Measurements from ENCODE around the gene CIAO2B. TPM values are rescaled to one million over a fixed set of nuclear protein-coding genes. Genes with fewer than 3 reads are reported as not detected.

CIAO2B gene
- polyA plus RNA-seq, 1 donor (not counting 4 experiments of a cell fraction or from before 2014, with no cell fraction given): 105 TPM

DNA sequence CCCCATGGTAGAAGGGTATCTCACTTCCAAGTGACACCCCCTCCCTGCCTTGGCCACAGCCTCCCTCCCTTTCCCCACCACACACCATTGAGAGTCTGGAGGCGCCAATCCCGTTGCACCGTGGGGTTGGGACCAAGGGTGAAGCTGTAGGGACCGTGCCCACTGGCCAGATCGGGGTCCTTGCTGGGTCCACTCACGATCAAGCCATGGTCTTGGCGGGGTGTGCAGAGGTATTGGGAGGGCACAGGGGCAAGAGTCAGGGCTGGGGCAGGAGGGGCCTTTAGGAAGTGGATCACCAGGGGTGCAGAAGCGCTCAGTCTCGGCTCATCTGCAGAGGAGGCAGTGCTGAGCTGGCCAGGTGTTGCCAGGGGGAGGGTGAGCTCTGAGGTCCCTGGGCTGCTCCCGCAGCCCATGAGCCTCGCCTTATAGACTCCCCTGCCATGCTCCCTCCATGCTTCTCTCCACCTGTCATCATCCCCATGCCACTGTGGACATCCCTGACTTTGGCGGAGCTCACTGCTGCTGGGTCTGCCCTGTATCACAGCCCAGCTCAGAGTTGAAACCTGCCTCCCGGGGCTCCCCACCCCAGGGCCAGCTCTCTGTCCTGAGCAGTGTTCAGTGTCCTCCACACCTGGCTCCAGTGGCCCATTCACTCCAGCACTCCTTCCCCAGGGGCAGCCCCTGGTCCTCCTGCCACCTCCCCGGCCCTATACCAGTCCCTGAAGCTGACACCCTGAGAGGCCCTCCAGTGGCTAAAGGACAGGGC, 23.8 kb downstream of the CIAO2B start:
- Histone ChIP-seq H3K4me3 (ENCODE audit: control insufficient read depth in 2 of 3, extremely low read depth in 1 of 3, insufficient read depth in 2 of 3, low read depth in 1 of 3, low read length in 3 of 3) (no peak overlapping the region), H3K9me1 (ENCODE audit: control insufficient read depth, extremely low read depth, insufficient read depth, low read length) (no peaks in the 10 kb centered on the region), H3K4me1 (ENCODE audit: control insufficient read depth, extremely low read depth, insufficient read depth, low read length) (peaks cover 19% of the 10 kb centered on the region), H3K9ac (ENCODE audit: control insufficient read depth, extremely low read depth, insufficient read depth, low read length) (no peak overlapping the region), H4K20me1 (ENCODE audit: control insufficient read depth, extremely low read depth, insufficient read depth, low read length) (no peaks in the 10 kb centered on the region), H3K9me3 (ENCODE audit: control insufficient read depth, low read depth, low read length) (no peaks in the 10 kb centered on the region), H3K27me3 (ENCODE audit: control insufficient read depth, extremely low read depth, insufficient read depth, low read length) (peaks cover 3% of the 10 kb centered on the region), H3K79me2 (ENCODE audit: control insufficient read depth, insufficient read depth, low read length) (no peaks in the 10 kb centered on the region), H3K36me3 (ENCODE audit: control insufficient read depth in 2 of 2, extremely low read depth in 1 of 2, insufficient read depth in 2 of 2, low read length in 2 of 2) (no peaks in the 10 kb centered on the region), H3K4me2 (ENCODE audit: control insufficient read depth, extremely low read depth, insufficient read depth, low read depth, low read length) (no peak overlapping the region), H2AFZ (ENCODE audit: control insufficient read depth, low read length) (no peak overlapping the region), H3K27ac (ENCODE audit: control insufficient read depth, insufficient read depth, low read length) (no peak overlapping the region)
- dilution Hi-C loops (cut with MboI; ENCODE audit: extremely low pct_ligation_motif_present, low sequenced_read_pairs): no loop called here
- TF ChIP-seq, protein P1, sequence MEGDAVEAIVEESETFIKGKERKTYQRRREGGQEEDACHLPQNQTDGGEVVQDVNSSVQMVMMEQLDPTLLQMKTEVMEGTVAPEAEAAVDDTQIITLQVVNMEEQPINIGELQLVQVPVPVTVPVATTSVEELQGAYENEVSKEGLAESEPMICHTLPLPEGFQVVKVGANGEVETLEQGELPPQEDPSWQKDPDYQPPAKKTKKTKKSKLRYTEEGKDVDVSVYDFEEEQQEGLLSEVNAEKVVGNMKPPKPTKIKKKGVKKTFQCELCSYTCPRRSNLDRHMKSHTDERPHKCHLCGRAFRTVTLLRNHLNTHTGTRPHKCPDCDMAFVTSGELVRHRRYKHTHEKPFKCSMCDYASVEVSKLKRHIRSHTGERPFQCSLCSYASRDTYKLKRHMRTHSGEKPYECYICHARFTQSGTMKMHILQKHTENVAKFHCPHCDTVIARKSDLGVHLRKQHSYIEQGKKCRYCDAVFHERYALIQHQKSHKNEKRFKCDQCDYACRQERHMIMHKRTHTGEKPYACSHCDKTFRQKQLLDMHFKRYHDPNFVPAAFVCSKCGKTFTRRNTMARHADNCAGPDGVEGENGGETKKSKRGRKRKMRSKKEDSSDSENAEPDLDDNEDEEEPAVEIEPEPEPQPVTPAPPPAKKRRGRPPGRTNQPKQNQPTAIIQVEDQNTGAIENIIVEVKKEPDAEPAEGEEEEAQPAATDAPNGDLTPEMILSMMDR (optimal IDR thresholded peaks at IDR 0.05 in 1 of 3, IDR thresholded peaks at IDR 0.05 in 1 of 3, conservative IDR thresholded peaks at IDR 0.05 in 1 of 3; ENCODE audit: extremely low read depth in 1 of 3, insufficient read depth in 2 of 3, low read length in 3 of 3): no peak
- TF ChIP-seq EZH2 (IDR thresholded peaks at IDR 0.05; ENCODE audit: low read length): no peak
- no peak for FAIRE-seq
- no peak for DNase-seq (ENCODE audit: low read depth, low spot score)

DNA sequence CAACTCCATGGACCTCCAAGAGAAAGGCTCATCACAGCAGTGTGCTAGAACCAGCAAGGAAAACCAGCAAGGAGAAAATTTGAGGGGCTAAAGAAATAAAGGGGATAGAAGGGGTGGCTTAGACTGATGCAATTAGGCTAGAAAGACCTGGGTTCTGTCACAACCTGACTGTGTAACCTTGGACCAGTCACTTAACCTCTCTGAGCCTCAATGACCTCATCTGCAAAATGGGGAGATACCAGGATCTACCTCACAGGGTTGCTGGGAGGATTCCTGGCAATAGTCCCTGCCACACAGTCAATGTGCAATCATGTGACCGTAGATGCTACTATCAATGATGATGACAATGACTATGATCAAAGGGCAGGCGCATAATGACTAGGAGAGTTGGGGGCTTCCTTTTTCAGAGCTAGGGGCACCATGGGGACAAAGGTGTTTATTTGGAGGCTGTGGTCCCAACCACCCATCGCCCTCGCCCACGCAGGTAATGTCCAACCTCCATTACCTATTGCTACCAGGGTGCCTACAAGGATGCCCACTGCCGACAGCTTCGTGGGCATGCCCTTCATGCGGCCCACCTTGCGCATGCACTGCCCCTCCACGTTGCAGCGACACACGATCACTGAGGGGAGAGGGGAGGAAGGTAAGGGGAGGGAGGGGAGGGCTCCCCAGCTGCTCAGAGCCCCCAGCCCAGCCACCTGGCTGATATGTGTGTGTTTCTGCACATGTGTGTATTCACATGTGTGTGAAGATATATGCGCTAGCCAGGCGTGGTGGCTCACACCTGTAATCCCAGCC, 25.2 kb downstream of the CIAO2B start:
- TF ChIP-seq, protein P1 (optimal IDR thresholded peaks at IDR 0.05 in 1 of 3, IDR thresholded peaks at IDR 0.05 in 1 of 3, conservative IDR thresholded peaks at IDR 0.05 in 1 of 3; ENCODE audit: extremely low read depth in 1 of 3, insufficient read depth in 2 of 3, low read length in 3 of 3): no peak
- no peak for TF ChIP-seq EZH2 (IDR thresholded peaks at IDR 0.05; ENCODE audit: low read length)
- Histone ChIP-seq H3K9me3 (ENCODE audit: control insufficient read depth, low read depth, low read length) (no peaks in the 10 kb centered on the region), H3K4me3 (ENCODE audit: control insufficient read depth in 2 of 3, extremely low read depth in 1 of 3, insufficient read depth in 2 of 3, low read depth in 1 of 3, low read length in 3 of 3) (no peak overlapping the region), H3K4me2 (ENCODE audit: control insufficient read depth, extremely low read depth, insufficient read depth, low read depth, low read length) (no peak overlapping the region), H3K36me3 (ENCODE audit: control insufficient read depth in 2 of 2, extremely low read depth in 1 of 2, insufficient read depth in 2 of 2, low read length in 2 of 2) (no peaks in the 10 kb centered on the region), H3K9me1 (ENCODE audit: control insufficient read depth, extremely low read depth, insufficient read depth, low read length) (no peaks in the 10 kb centered on the region), H3K27me3 (ENCODE audit: control insufficient read depth, extremely low read depth, insufficient read depth, low read length) (peaks cover 3% of the 10 kb centered on the region), H3K79me2 (ENCODE audit: control insufficient read depth, insufficient read depth, low read length) (no peaks in the 10 kb centered on the region), H2AFZ (ENCODE audit: control insufficient read depth, low read length) (no peak overlapping the region), H3K27ac (ENCODE audit: control insufficient read depth, insufficient read depth, low read length) (no peak overlapping the region), H3K4me1 (ENCODE audit: control insufficient read depth, extremely low read depth, insufficient read depth, low read length) (peaks cover 19% of the 10 kb centered on the region), H4K20me1 (ENCODE audit: control insufficient read depth, extremely low read depth, insufficient read depth, low read length) (no peaks in the 10 kb centered on the region), H3K9ac (ENCODE audit: control insufficient read depth, extremely low read depth, insufficient read depth, low read length) (no peak overlapping the region)
- DNase-seq (ENCODE audit: low read depth, low spot score) (no peak), FAIRE-seq (no peak)
- dilution Hi-C loops (cut with MboI; ENCODE audit: extremely low pct_ligation_motif_present, low sequenced_read_pairs): no loop called here

Measured in keratinocyte (primary cell).